ENCODE results near the gene CRLF1.

GRCh38 chr19:18609717-18610051, 3.1 kb upstream of the CRLF1 start:
- TF ChIP-seq TAF1 (IDR thresholded peaks at IDR 0.05; ENCODE audit: borderline replicate concordance, insufficient read depth, low read length), result no peak
- TF ChIP-seq SIN3A (IDR thresholded peaks at IDR 0.05; ENCODE audit: borderline replicate concordance, insufficient read depth, low read length), result no peak
- no peak for TF ChIP-seq POLR2AphosphoS5 (IDR thresholded peaks at IDR 0.05; ENCODE audit: low read depth, low read length)
- TF ChIP-seq FOXP2 (optimal IDR thresholded peaks at IDR 0.05; ENCODE audit: borderline replicate concordance, extremely low read depth, extremely low read length, insufficient read depth), result no peak
- no peak for TF ChIP-seq REST (IDR thresholded peaks at IDR 0.05; ENCODE audit: insufficient read depth in 1 of 2, low read depth in 2 of 2, low read length in 2 of 2)

Measured in PFSK-1 (cell line).